ENCODE data around the gene PLA2G12A. TPM values are rescaled to one million over a fixed set of nuclear protein-coding genes. Genes with fewer than 3 reads are reported as not detected.

Gene PLA2G12A
- total RNA-seq, 2 experiments from 2014 or later = 23.6 to 29.8 TPM

GRCh38 chr4:109730619-109731545 lies 1.0 kb upstream of the PLA2G12A start:
- CTCF ChIA-PET = interaction anchor here (1.3 to 1.8 kb wide), 3 partner anchors 10 to 298 kb away, joined by 3 to 6 read pairs (median 4); partner anchors contain the start of genes CASP6 and SEC24B
- POLR2A ChIA-PET = interaction anchor here (0.9 to 1.3 kb wide), 2 partner anchors 28 to 84 kb away, joined by 6 to 9 read pairs; partner anchors contain the start of genes CASP6 and GAR1

- ChIA-PET POLR2A (interaction anchor here (1.5 kb wide), 1 partner anchor 26 kb away, joined by 3 read pairs; the partner anchor contains the start of gene CASP6), CTCF (interaction anchor here (0.6 to 1.3 kb wide), 3 partner anchors 20 to 307 kb away, joined by 3 to 4 read pairs (median 3); no protein-coding TSS in a partner anchor)
Observed at GRCh38 chr4:109729117-109729717, 653 bp downstream of the PLA2G12A start.

GRCh38 chr4:109728385-109728784 lies 1.5 kb downstream of the PLA2G12A start:
- ChIA-PET POLR2A (interaction anchor here (1.5 kb wide), 1 partner anchor 25 kb away, joined by 3 read pairs; the partner anchor contains the start of gene CASP6), CTCF (interaction anchor here (0.6 kb wide), 1 partner anchor 97 kb away, joined by 3 read pairs; no protein-coding TSS in a partner anchor)

- ChIA-PET CTCF (no interaction called here), POLR2A (no interaction called here)
Observed at GRCh38 chr4:109723110-109723509, 6.8 kb downstream of the PLA2G12A start.

GRCh38 chr4:109722357-109722756 lies 7.5 kb downstream of the PLA2G12A start:
- CTCF ChIA-PET = no interaction called here
- POLR2A ChIA-PET = no interaction called here

GRCh38 chr4:109721033-109721432 lies 8.8 kb downstream of the PLA2G12A start:
- CTCF ChIA-PET = no interaction called here
- POLR2A ChIA-PET = interaction anchor here (0.7 kb wide), 1 partner anchor 96 kb away, joined by 4 read pairs; no protein-coding TSS in a partner anchor

GRCh38 chr4:109719604-109720003 lies 10.3 kb downstream of the PLA2G12A start:
- ChIA-PET POLR2A (no interaction called here), CTCF (no interaction called here)

GRCh38 chr4:109718759-109719158 lies 11.1 kb downstream of the PLA2G12A start:
- ChIA-PET POLR2A (no interaction called here), CTCF (no interaction called here)

- ChIA-PET POLR2A (no interaction called here), CTCF (no interaction called here)
Observed at GRCh38 chr4:109713500-109713899, 16.4 kb downstream of the PLA2G12A start.

GRCh38 chr4:109708990-109709389 lies 20.9 kb downstream of the PLA2G12A start:
- ChIA-PET CTCF (interaction anchor here (0.7 kb wide), 1 partner anchor 21 kb away, joined by 3 read pairs; the partner anchor contains the start of gene PLA2G12A), POLR2A (no interaction called here)

- ChIA-PET CTCF (no interaction called here), POLR2A (no interaction called here)
Observed at GRCh38 chr4:109708435-109708834, 21.4 kb downstream of the PLA2G12A start.

- POLR2A ChIA-PET = interaction anchor here (1.1 to 1.7 kb wide), 4 partner anchors 25 to 145 kb away, joined by 3 to 6 read pairs (median 3); no protein-coding TSS in a partner anchor
Observed at GRCh38 chr4:109703664-109704361, 26.1 kb downstream of the PLA2G12A start.

GRCh38 chr4:109702950-109703663 lies 26.8 kb downstream of the PLA2G12A start, which contains the start of gene CASP6:
CASP6 (minus strand) TSS chr4:109703445; CDS start chr4:109703395, 50 bp downstream.
- POLR2A ChIA-PET = interaction anchor here (0.5 to 1.7 kb wide), 8 partner anchors 10 to 144 kb away, joined by 3 to 6 read pairs (median 3); partner anchors contain the start of gene MCUB
- CTCF ChIA-PET = interaction anchor here (2.0 to 2.1 kb wide), 2 partner anchors 27 to 270 kb away, joined by 6 to 7 read pairs; partner anchors contain the start of genes PLA2G12A and SEC24B

More at GRCh38 chr4:109703664-109704361, 26.1 kb downstream of the PLA2G12A start:
- CTCF ChIA-PET = interaction anchor here (2.0 to 2.1 kb wide), 2 partner anchors 27 to 271 kb away, joined by 6 to 7 read pairs; partner anchors contain the start of genes PLA2G12A and SEC24B

GRCh38 chr4:109701566-109702410 lies 28.1 kb downstream of the PLA2G12A start:
- CTCF ChIA-PET = interaction anchor here (0.7 to 2.1 kb wide), 4 partner anchors 10 to 269 kb away, joined by 3 to 7 read pairs (median 4); partner anchors contain the start of genes PLA2G12A and SEC24B
- POLR2A ChIA-PET = interaction anchor here (0.5 to 1.7 kb wide), 6 partner anchors 18 to 269 kb away, joined by 3 to 9 read pairs (median 3); partner anchors contain the start of genes MCUB and SEC24B

GRCh38 chr4:109699553-109700225 lies 30.2 kb downstream of the PLA2G12A start:
- CTCF ChIA-PET = no interaction called here
- POLR2A ChIA-PET = interaction anchor here (0.6 to 0.7 kb wide), 2 partner anchors 18 to 942 kb away, joined by 3 read pairs; no protein-coding TSS in a partner anchor

- ChIA-PET CTCF (no interaction called here), POLR2A (no interaction called here)
Observed at GRCh38 chr4:109698656-109699055, 31.2 kb downstream of the PLA2G12A start.
